ENCODE measurements around the gene GRIP2. TPM values are rescaled to one million over a fixed set of nuclear protein-coding genes. Genes with fewer than 3 reads are reported as not detected.

GRIP2 gene
- total RNA-seq, 1 donor from 2014 or later: 67.8 TPM

DNA sequence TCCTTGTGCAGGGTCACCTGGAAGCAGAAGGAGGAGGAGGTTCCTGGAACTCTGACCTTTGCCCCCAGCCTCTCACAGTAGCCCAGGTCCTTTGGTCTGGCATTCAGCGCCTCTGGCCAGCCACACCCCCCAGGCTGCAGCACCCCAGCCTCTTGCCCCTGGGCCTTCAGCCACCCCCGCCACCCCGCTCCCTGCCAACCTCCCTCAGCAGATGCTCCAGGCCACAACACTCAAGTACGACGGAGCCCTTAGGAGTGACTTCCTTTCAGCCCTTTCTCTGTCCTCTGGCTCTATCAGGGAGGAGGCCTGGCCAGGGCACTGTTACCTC lies 45.2 kb downstream of the GRIP2 start:
- intact Hi-C loops (cut with DNase I): no loop called here
- DNase-seq (ENCODE audit: low spot score): no peak

DNA sequence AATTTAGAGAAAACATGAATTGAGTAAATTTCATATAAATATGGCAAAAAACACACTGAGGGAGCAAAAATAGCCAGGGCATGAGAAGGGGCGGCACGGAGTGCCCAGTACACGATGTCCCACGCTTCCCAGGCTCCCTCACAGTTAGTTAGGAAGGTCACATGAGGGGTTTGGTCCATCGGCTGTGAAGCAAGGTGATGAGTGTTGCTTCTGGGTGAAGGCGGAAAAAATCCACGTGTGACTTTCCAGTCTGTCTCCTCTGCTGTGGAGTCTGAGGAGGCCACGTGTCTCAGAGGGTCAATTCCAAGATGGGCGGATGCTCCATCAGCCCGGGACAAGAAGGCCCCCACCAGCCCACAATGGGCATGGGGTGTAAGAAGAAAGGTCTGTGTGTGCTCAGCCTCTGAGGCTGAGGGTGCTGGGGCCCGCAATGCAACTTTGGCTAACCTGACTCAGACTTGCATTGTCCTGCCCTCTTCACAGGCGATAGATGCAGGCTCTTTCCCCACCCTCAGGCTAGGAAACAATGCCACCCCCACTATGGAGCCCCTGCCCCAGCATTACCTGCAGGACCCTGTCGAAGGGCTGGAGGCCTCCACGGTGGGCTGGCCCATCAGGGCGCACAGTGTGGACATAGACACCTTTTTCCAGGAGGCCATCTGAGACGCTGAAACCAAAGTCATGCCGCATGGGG lies 45.7 kb downstream of the GRIP2 start:
- intact Hi-C loops (cut with DNase I): no loop called here
- DNase-seq (ENCODE audit: low spot score): no peak

DNA sequence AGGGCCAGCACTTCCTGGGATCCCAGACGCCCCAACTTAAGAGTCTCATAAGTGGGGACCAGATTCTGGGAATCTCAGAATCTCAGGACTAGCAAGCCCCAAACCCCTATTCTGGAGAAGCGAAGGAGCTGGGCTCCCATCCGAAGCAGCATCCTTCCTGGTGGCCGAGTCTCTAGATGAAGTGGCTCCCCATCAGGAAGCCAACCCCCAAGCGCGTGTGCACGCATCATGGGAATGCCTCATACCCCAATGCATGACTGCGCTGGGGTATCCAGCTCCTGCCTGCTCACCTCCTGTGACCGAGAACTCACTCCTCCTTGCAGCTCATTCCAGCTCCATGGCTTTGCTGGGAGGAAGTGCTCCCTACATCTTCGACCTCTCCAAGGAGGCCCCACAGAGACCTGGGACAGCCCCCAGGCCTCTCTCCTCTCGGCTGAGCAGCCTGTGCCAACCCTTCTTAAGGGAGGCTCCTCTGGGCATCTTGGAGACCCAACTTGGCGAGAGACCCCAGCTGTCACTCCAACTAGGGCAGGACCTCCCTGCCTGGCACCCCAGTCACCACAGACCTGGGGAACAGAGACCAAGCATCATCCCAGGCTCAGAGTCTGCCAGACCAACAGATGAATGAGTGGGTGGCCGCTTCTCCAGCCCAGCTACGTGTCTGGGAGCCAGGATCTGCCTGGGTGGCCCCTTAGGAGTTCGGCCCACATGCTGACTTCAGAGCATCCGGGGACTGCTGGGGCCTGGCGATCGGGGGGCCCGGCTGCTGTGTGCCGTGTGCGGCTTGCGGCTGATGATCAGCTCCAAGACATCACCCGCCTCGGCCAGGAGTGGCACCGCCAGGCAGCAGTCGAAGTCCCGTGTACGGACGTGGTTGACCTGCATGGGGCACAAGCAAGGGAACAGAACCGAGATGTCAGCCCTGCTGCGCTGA lies 46.9 kb downstream of the GRIP2 start:
- intact Hi-C loops (cut with DNase I): no loop called here
- no peak for DNase-seq (ENCODE audit: low spot score)

GRCh38 chr3:14491396-14492190 lies 48.5 kb downstream of the GRIP2 start:
- intact Hi-C loops (cut with DNase I): no loop called here
- no peak for DNase-seq (ENCODE audit: low spot score)

- intact Hi-C loops (cut with DNase I): no loop called here
- DNase-seq (ENCODE audit: low spot score): no peak
Measured at GRCh38 chr3:14490831-14491230, 49.3 kb downstream of the GRIP2 start.

DNA sequence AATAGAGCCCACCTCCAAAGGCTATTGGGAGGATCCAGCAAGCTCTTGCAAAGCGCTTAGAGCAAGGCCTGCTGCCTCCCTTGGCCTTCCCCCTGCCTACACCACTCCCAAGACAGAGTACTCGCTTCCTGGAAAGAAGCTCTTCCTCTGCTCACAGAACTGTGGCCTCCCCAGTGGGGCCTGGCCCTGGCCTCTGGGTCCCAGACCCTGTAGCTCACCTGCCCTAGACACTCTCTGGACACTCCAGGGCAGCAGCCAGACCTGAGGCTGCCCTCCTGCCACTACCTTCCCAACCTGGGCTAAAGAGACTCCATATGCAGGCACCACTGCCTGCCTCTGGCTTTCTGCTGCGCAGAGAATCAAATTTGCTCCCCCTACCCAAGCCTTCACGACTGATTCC lies 49.9 kb downstream of the GRIP2 start:
- intact Hi-C loops (cut with DNase I): no loop called here
- no peak for DNase-seq (ENCODE audit: low spot score)

DNA sequence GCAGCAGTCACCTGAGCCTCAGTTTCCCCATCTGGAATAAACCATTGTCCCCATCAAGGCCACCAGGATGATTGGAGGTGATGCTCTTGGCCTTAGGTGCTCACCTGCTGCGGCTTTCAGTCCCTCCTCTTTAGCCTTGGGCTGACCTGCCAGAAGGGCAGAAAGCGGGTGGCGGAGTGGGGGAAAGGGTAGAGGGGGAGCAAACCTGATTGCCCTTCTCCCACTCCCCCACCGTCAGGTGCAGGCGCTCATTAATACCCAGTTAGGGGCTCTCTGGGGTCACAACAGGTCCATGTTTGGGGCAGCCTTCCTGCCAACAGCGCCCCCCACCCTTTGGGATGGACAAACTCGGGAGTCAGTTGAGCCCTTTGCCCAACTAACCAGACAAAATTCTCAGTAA lies 50.5 kb downstream of the GRIP2 start:
- intact Hi-C loops (cut with DNase I): no loop called here
- no peak for DNase-seq (ENCODE audit: low spot score)

DNA sequence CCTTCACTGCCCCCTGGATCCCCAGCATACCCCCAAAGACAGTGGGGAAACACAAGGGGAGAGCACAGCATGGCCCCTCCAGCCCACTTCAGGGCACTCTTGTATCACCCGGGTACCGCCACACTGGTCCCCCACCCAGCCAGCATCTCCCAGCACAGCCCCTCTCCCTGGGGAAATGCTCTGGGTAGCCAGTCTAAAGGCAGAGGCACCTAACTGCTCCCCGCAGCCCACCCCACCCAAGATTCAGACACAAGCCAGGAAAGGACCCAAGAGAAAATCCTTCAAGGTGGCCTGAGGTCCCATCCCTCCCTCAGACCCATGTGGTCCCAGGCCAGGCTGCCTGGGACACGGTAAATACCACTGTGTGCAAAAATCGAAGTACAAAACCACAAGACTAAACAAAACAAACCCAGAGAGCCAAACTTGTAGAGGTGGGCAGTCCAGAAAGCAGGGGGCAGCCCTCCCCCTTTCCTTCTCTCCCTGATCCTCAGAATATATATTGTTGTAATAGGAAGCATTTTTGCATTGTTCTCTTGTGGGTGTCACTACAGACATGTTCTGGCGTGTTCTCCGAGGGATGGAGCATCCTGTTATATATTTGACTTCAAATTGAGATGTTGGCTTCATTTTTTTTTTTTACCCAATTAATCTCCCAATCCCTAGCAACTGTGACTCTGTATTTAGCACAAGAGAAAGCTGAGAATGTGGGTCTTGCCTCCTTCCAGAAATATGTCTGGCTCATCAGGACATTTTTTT lies 51.7 kb downstream of the GRIP2 start:
- no peak for DNase-seq (ENCODE audit: low spot score)
- intact Hi-C loops (cut with DNase I): no loop called here

DNA sequence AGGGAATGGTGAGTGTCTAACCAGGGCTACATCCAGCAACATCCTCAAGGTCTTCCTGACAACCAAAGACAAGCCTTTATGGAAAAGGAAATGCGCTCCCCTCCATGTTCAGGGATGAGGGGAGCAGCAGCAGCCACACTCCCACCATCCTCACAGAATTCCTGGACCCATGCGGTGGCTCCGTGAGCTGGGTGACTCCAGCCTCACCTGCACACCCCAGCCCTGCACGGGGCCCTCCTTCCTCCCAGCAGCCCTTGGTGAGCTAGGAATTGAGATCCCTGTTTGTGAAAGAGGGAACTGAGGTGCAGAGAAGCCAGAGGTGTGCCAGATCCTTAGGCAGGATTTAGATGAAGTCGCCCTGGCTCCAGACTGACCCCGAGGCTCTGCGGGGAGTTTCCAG lies 52.3 kb downstream of the GRIP2 start:
- intact Hi-C loops (cut with DNase I): no loop called here
- DNase-seq (ENCODE audit: low spot score): no peak

- no peak for DNase-seq (ENCODE audit: low spot score)
Measured at GRCh38 chr3:14487086-14487485, 53.1 kb downstream of the GRIP2 start.

GRCh38 chr3:14486460-14486859 lies 53.7 kb downstream of the GRIP2 start:
- no peak for DNase-seq (ENCODE audit: low spot score)

More at GRCh38 chr3:14487086-14487485, 53.1 kb downstream of the GRIP2 start:
- intact Hi-C loops (cut with DNase I): no loop called here

GRCh38 chr3:14485981-14486380 lies 54.2 kb downstream of the GRIP2 start:
- intact Hi-C loops (cut with DNase I): no loop called here
- DNase-seq (ENCODE audit: low spot score): no peak

More at GRCh38 chr3:14486460-14486859, 53.7 kb downstream of the GRIP2 start:
- intact Hi-C loops (cut with DNase I): no loop called here

- intact Hi-C loops (cut with DNase I): loop anchor here (5.0 kb wide), 1 partner anchor 42 kb away; no protein-coding TSS in a partner anchor
- DNase-seq (ENCODE audit: low spot score): no peak
Measured at GRCh38 chr3:14484741-14485140, 55.4 kb downstream of the GRIP2 start.

- intact Hi-C loops (cut with DNase I): loop anchor here (5.0 kb wide), 1 partner anchor 41 kb away; no protein-coding TSS in a partner anchor
- no peak for DNase-seq (ENCODE audit: low spot score)
Measured at GRCh38 chr3:14483286-14483685, 56.9 kb downstream of the GRIP2 start.

GRCh38 chr3:14482271-14482721 lies 57.8 kb downstream of the GRIP2 start:
- intact Hi-C loops (cut with DNase I): loop anchor here (5.0 kb wide), 1 partner anchor 40 kb away; no protein-coding TSS in a partner anchor
- DNase-seq (ENCODE audit: low spot score): no peak

GRCh38 chr3:14481646-14482036 lies 58.5 kb downstream of the GRIP2 start:
- intact Hi-C loops (cut with DNase I): loop anchor here (5.0 kb wide), 1 partner anchor 39 kb away; no protein-coding TSS in a partner anchor
- DNase-seq (ENCODE audit: low spot score): no peak

DNA sequence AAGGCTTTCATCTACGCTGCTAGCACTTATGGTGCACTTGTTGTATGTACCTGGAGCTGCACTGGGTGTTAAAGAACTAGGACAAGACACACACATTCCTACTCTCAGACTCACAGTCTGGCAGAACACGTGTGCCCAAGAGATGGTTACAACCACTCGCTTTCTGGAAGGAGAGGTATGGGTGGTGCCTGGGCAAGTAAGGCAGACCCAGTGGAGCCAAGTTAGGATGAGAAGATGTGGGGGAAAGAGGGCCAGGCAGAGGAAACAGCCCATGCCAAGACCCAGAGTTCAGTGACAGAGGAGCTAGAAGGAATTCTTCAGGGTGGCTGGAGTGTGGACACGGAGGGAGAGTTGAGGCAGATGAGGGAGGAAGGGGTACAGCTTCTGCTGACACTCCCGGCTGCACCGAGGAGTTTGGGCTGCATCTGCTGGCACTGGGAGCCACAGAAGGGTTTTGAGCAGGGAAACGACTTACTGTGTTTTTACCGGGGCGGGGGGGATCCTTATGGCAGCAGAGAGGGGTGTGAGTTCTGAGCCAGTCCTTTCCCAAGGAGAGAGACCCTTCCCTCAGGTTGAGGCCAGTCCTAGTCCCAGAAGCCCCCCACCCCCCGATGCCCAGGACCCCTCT lies 59.0 kb downstream of the GRIP2 start:
- intact Hi-C loops (cut with DNase I): loop anchor here (5.0 kb wide), 1 partner anchor 39 kb away; no protein-coding TSS in a partner anchor
- DNase-seq (ENCODE audit: low spot score): no peak

- intact Hi-C loops (cut with DNase I): loop anchor here (5.0 kb wide), 1 partner anchor 38 kb away; no protein-coding TSS in a partner anchor
- no peak for DNase-seq (ENCODE audit: low spot score)
Measured at GRCh38 chr3:14480207-14481017, 59.7 kb downstream of the GRIP2 start.

Data from cardiac septum (tissue), 1 donor.